OCI-M1 (cell line): ENCODE results near the gene XPA.
A peak's percentile ranks its signal among the peaks of the same experiment; 100 is the strongest.

Source experiments
- DNase-seq: peaks from one replicate; lab custom pipeline; 2025; lab: John Stamatoyannopoulos, UW

XPA gene

GRCh38 chr9:97651646-97652045 lies 45.5 kb downstream of the XPA start:
- DNase-seq = no peak

GRCh38 chr9:97647996-97648395 lies 49.1 kb downstream of the XPA start:
- no peak for DNase-seq

- no peak for DNase-seq
Measured at GRCh38 chr9:97645720-97646119, 51.4 kb downstream of the XPA start.

- DNase-seq = no peak
Measured at GRCh38 chr9:97640325-97640724, 56.8 kb downstream of the XPA start.

GRCh38 chr9:97638666-97639065 lies 58.5 kb downstream of the XPA start:
- DNase-seq = peak; percentile 25

GRCh38 chr9:97636903-97637302 lies 60.2 kb downstream of the XPA start:
- DNase-seq = peak; percentile 22

- no peak for DNase-seq
Measured at GRCh38 chr9:97635026-97635425, 62.1 kb downstream of the XPA start.

GRCh38 chr9:97633859-97634490 lies 63.2 kb downstream of the XPA start:
- peak; percentile 41 for DNase-seq

- DNase-seq = peak; percentile 98
Measured at GRCh38 chr9:97632985-97633858, 63.9 kb downstream of the XPA start, which contains the start of the genes NCBP1 and TSTD2. NCBP1 (plus strand) TSS chr9:97633821; CDS start chr9:97633882, 61 bp downstream. TSTD2 (minus strand) TSS chr9:97633368; CDS start chr9:97627562, 5,806 bp downstream.

GRCh38 chr9:97632248-97632984 lies 64.7 kb downstream of the XPA start:
- peak; percentile 93 for DNase-seq

- no peak for DNase-seq
Measured at GRCh38 chr9:97630591-97630990, 66.5 kb downstream of the XPA start.

- DNase-seq = no peak
Measured at GRCh38 chr9:97629156-97629555, 68.0 kb downstream of the XPA start.

GRCh38 chr9:97628668-97629067 lies 68.5 kb downstream of the XPA start:
- DNase-seq = no peak

GRCh38 chr9:97627624-97628023 lies 69.5 kb downstream of the XPA start:
- DNase-seq = no peak

- no peak for DNase-seq
Measured at GRCh38 chr9:97625620-97626019, 71.5 kb downstream of the XPA start.
